ENCODE measurements around the gene PSMA5. TPM values are rescaled to one million over a fixed set of nuclear protein-coding genes. Genes with fewer than 3 reads are reported as not detected.

Gene PSMA5
- polyA plus RNA-seq, 2 of the 4 experiments (the other 2 are of a cell fraction), result 93.7 to 140 TPM

GRCh38 chr1:109434484-109434883, 8.2 kb upstream of the PSMA5 start:
- TF ChIP-seq FOSB (CRISPR knock-in tag; IDR thresholded peaks at IDR 0.05) (no peak), JUNB (IDR thresholded peaks at IDR 0.05) (no peak), ZSCAN20 (CRISPR knock-in tag; IDR thresholded peaks at IDR 0.05) (no peak), ZFP36 (IDR thresholded peaks at IDR 0.05; ENCODE audit: borderline replicate concordance, partially characterized antibody) (peak; percentile 26), PBX3 (IDR thresholded peaks at IDR 0.05) (no peak), RNF2 (IDR thresholded peaks at IDR 0.05; ENCODE audit: borderline replicate concordance, low read depth) (no peak), CEBPB (IDR thresholded peaks at IDR 0.05) (no peak), NFE2L2 (conservative IDR thresholded peaks at IDR 0.05; ENCODE audit: low read length) (no peak), HOXB13 (CRISPR knock-in tag; IDR thresholded peaks at IDR 0.05; ENCODE audit: low read depth) (no peak)
- CTCF ChIA-PET, result no interaction called here
- FAIRE-seq (no peak), ATAC-seq (no peak), DNase-seq (ENCODE audit: low read depth in 1 of 2, low spot score in 1 of 2) (no peak)
- 15% methylated on average over 1 of the region's 1 CpG for WGBS (ENCODE audit: missing lambda C conversion rate)
- no peaks in the 10 kb centered on the region for H3K4me1 ChIP-seq
- H3K27ac ChIP-seq, result no peak overlapping the region
- no peaks in the 10 kb centered on the region for H3K9me3 ChIP-seq
- POLR2A ChIA-PET, result no interaction called here
- H3K4me2 ChIP-seq, result no peak overlapping the region
- H3K4me3 ChIP-seq, result no peak overlapping the region

- Histone ChIP-seq H3K4me1 (no peaks in the 10 kb centered on the region), H3K9me3 (no peaks in the 10 kb centered on the region), H3K4me2 (no peak overlapping the region), H3K27ac (no peak overlapping the region), H3K4me3 (no peak overlapping the region)
- DNase-seq (ENCODE audit: low read depth in 1 of 2, low spot score in 1 of 2) (no peak), FAIRE-seq (no peak), ATAC-seq (no peak)
- ChIA-PET POLR2A (no interaction called here), CTCF (no interaction called here)
- no peak for TF ChIP-seq SMC3 (IDR thresholded peaks at IDR 0.05)
- no peak for TF ChIP-seq FOSB (CRISPR knock-in tag; IDR thresholded peaks at IDR 0.05)
- TF ChIP-seq CBX8 (IDR thresholded peaks at IDR 0.05), result no peak
- no peak for TF ChIP-seq CTCF (IDR thresholded peaks at IDR 0.05)
- no peak for TF ChIP-seq MAFK (IDR thresholded peaks at IDR 0.05; ENCODE audit: partially characterized antibody)
- no peak for TF ChIP-seq CHD4 (IDR thresholded peaks at IDR 0.05; ENCODE audit: borderline replicate concordance)
- no peak for TF ChIP-seq CEBPB (IDR thresholded peaks at IDR 0.05)
- no peak for TF ChIP-seq BCL3 (IDR thresholded peaks at IDR 0.05)
- TF ChIP-seq HMGXB4 (CRISPR knock-in tag; IDR thresholded peaks at IDR 0.05; ENCODE audit: borderline replicate concordance), result no peak
- no peak for TF ChIP-seq ATOH8 (CRISPR knock-in tag; IDR thresholded peaks at IDR 0.05; ENCODE audit: low read depth)
- no peak for TF ChIP-seq ESRRA (IDR thresholded peaks at IDR 0.05; ENCODE audit: borderline replicate concordance, low read length)
- no peak for TF ChIP-seq BHLHE40 (IDR thresholded peaks at IDR 0.05; ENCODE audit: low read depth, low read length)
- TF ChIP-seq KDM1A (IDR thresholded peaks at IDR 0.05; ENCODE audit: low read depth), result no peak
- no peak for TF ChIP-seq FOXS1 (CRISPR knock-in tag; IDR thresholded peaks at IDR 0.05)
- 100% methylated on average over 1 of the region's 1 CpG for WGBS (ENCODE audit: missing lambda C conversion rate)
Observed at GRCh38 chr1:109433322-109433721, 7.1 kb upstream of the PSMA5 start.
